GM12874 (cell line): ENCODE measurements around the gene BLM.

Experiments
- CTCF ChIP-seq: IDR thresholded peaks from 2 replicates; pipeline ENCODE4 v1.5.1; 2011; ENCODE audit warnings: low read depth, mild to moderate bottlenecking, control low read depth, low read length, moderate library complexity; ENCODE audit not compliant: insufficient read depth

The BLM gene

DNA sequence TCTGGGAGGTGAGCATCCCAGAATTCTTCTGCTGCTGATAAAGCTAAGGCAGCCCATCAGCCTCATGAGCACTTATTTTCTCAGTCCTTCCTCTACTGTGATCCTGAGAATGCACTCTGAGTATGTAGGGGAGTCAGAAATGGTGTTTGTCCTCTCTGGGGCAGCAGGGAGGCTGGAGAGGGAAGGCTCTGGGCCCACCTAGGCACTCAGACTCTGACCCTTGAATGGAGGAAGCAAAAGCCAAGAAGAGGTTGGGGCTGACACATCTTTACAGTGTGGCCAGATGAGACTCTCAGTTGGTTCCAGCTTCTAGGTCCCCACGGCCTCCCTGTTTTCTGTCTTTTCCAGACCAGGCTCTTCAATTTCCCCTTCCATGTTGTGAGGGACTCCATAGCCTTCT, 36.1 kb upstream of the BLM start:
- TF ChIP-seq CTCF = no peak

GRCh38 chr15:90681480-90681879, 35.7 kb upstream of the BLM start:
- TF ChIP-seq CTCF = no peak

- TF ChIP-seq CTCF = no peak
These were observed 33.8 kb upstream of the BLM start for GRCh38 chr15:90683371-90683770.

DNA sequence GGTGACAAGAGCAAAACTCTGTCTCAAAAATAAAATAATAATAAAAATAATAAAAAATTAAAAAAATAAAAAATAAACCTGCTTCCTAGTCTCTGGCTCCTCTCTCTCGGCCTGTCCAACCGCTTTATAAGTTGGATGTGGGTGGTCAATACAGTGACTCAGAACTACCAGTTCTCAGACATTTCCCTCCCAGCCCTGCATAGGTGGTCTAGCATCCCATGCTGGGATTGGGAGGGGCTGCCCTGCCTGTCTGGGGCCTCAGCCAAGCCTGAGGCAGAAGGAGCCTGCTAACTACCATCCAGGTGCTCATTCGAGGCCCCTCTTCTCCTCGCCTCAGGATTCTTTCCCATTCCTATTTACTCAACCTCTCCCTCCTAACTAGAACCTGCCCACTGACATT, 33.3 kb upstream of the BLM start:
- no peak for TF ChIP-seq CTCF

DNA sequence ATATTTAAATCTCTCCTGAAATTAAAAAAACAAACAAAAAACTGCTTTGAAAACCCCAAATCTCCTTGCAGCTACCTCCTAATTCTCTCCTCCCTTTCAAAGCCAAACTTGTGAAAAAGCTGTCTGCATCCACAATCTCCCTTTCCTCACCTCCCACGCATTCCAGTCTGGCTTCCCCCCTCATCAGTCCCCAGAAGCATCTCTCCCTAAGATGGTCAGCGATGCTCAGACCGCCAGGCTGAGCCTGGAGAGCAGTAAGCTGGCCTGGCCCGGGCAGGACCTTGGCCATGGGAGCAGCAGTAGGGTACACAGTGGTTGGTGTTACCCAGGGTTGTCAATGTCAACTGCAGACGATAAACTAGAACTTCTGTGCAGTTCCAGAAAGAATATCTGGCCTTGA, 32.9 kb upstream of the BLM start:
- TF ChIP-seq CTCF = no peak

- TF ChIP-seq CTCF = no peak
These were observed 31.3 kb upstream of the BLM start for GRCh38 chr15:90685591-90686434.

- no peak for TF ChIP-seq CTCF
These were observed 30.5 kb upstream of the BLM start for GRCh38 chr15:90686435-90687218.
